Measurements from ENCODE around the gene SPC24.

Gene SPC24

DNA sequence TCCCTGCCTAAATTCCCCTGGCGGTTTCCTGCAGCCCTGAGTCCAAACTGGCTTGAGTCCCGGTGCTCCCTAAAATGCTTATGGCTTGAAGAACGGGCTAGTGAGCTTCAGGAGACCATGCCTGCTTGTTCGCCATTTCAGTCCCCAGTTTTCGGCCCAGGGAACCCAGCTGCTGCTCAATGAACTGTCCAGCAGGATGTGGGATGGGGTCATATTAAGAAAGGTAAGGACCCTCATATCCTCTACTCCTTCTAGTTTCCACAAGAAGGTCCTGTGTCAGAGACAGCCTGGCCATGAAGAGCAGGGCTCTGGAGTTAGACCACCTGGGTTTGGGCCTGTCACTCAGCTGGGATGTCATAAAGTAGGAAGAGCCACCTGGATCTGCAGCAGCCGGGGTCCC lies 17.0 kb upstream of the SPC24 start:
- DNase-seq (ENCODE audit: low read depth): no peak
- TF ChIP-seq, protein P1, sequence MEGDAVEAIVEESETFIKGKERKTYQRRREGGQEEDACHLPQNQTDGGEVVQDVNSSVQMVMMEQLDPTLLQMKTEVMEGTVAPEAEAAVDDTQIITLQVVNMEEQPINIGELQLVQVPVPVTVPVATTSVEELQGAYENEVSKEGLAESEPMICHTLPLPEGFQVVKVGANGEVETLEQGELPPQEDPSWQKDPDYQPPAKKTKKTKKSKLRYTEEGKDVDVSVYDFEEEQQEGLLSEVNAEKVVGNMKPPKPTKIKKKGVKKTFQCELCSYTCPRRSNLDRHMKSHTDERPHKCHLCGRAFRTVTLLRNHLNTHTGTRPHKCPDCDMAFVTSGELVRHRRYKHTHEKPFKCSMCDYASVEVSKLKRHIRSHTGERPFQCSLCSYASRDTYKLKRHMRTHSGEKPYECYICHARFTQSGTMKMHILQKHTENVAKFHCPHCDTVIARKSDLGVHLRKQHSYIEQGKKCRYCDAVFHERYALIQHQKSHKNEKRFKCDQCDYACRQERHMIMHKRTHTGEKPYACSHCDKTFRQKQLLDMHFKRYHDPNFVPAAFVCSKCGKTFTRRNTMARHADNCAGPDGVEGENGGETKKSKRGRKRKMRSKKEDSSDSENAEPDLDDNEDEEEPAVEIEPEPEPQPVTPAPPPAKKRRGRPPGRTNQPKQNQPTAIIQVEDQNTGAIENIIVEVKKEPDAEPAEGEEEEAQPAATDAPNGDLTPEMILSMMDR (IDR thresholded peaks at IDR 0.05; ENCODE audit: control insufficient read depth, extremely low read depth, insufficient read depth): no peak

DNA sequence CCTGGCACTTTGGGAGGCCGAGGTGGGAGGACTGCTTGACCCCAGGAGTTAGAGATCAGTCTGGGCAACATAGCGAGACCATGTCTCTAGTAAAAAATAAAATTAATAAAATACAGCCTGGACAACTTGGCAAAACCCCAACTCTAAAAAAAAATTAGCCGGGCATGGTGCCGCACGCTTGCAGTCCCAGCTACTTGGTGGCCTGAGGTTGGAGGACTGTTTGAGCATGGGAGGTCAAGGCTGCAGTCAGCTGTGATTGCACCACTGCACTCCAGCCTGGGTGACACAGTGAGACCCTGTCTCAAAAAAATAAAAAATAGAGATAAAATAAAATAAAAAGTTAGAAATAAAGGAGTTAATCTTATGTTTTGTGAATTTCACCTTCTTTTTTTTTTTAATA lies 15.6 kb upstream of the SPC24 start:
- TF ChIP-seq, protein P1 (IDR thresholded peaks at IDR 0.05; ENCODE audit: control insufficient read depth, extremely low read depth, insufficient read depth): no peak
- no peak overlapping the region for H3K4me3 ChIP-seq (ENCODE audit: low read depth, low read length)
- no peak for DNase-seq (ENCODE audit: low read depth)

More for the DNA sequence above, 17.0 kb upstream of the SPC24 start:
- H3K4me3 ChIP-seq (ENCODE audit: low read depth, low read length): no peak overlapping the region

DNA sequence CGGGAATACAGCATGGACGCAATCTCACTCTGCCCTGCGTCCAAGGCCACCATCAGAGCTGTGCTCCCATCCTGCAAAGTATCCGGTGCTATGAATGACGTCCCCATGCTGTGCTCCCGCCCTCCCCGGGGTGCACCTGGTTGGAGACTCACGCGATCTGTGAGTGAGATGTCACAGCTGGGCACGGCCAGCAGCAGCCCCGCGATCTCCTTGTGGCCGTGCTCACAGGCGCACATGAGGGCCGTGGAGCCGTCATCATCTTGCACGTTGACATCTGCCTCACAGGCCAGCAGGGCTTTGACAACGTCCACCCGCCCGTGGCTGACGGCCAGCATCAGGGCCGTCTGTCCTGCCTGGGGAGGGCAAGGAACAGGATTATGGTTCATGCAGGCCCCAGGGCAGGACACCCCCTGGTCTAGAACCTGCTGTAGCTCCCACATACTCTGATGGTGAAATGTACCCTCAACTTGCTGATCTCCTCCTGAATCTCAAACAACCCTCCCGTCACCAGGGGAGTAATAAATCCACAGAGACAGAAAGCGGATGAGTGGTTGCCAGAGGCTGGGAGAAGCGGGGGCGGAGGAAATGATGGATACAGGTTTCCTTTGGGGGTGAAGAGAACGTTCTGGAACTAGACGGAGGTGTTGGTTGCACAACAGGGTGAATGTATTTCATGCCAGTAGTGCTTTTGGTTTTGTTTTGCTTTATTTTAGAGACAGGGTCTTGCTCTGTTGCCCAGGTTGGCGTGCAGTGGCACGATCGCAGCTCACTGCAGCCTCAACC lies 14.5 kb upstream of the SPC24 start:
- TF ChIP-seq, protein P1 (IDR thresholded peaks at IDR 0.05; ENCODE audit: control insufficient read depth, extremely low read depth, insufficient read depth): no peak
- no peak overlapping the region for H3K4me3 ChIP-seq (ENCODE audit: low read depth, low read length)
- DNase-seq (ENCODE audit: low read depth): no peak

DNA sequence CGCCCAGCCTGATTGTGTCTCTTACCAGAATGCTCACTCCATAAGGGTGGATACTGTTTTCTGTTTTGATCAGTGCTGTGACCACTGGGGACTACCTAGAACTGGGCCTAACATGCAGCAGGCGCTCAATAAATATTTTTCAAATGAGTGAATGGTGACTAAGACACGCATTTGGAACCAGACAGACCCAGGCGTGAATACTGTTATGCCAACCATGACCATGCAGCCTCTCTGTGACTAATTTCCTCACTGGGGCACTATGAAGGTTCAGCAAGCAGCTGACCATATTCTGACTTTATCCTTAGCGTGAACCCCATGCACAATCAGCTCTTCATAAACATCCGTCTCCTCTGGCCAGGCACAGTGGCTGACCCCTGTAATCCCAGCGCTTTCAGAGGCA lies 13.0 kb upstream of the SPC24 start:
- TF ChIP-seq, protein P1 (IDR thresholded peaks at IDR 0.05; ENCODE audit: control insufficient read depth, extremely low read depth, insufficient read depth): no peak
- no peak overlapping the region for H3K4me3 ChIP-seq (ENCODE audit: low read depth, low read length)
- DNase-seq (ENCODE audit: low read depth): no peak

DNA sequence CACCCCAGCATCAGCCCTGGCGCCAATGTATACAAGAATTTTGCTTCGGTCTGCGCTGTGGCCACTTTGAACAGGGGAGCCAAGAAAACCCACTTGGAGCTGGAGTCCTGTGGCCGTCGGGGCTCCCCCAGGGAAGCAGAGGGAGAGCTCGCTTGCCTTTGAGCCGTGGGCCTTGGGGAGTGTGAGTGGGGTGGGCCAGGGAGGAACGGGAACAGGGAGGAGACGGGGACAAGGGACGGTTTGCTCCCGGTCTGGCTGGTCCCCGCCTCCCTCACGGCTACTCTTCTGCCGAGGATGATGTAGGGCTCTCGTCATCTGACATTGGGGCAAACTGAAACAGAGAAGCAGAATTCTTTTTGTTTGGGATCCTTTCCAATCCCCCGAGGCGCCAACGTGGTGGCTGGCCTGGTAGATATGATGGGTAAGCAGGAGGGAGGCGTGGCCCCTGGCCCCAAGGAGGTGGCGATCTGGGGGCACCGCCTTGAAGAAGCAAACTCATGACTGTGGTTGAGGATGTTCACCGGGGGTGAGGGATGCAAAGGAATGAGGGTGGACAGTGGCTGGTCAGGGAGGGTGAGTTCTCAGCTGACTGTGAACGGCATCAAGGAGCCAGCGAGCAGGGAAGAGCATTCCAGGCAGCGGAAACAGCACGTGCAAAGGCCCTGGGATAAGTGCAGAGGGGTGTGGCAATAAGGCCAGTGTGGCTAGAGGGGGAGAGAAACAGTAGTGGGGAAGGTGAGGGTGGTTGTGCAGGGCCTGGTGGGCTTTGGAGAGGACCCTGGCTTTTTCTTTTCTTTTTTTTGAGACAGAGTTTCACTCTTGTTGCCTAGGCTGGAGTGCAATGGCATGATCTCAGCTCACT lies 10.9 kb upstream of the SPC24 start:
- no peak for DNase-seq (ENCODE audit: low read depth)
- TF ChIP-seq, protein P1 (IDR thresholded peaks at IDR 0.05; ENCODE audit: control insufficient read depth, extremely low read depth, insufficient read depth): no peak
- no peak overlapping the region for H3K4me3 ChIP-seq (ENCODE audit: low read depth, low read length)

DNA sequence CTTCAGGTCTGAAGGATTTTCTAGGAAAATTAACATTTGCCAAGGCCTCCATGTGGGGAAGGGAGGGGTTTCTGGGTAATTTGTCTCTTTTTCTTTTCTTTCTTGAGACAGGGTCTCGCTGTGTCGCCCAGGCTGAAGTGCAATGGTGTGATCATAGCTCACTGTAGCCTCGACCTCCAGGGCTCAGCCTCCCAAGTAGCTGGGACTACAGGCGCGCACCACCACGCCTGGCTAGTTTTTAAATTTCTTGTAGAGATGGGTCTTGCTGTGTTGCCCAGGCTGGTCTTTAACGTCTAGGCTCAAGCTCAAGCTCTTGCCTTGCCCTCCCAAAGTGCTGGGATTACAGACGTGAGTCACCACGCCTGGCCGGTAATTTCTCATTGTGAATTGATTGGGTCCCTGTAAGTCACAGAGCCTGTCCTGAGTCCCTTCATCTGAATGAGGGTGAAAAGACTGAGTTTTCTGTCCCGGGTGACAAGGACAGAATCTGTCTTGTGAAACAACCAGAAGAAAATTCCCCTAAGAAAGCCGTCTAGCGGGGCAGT lies 10.0 kb upstream of the SPC24 start:
- TF ChIP-seq, protein P1 (IDR thresholded peaks at IDR 0.05; ENCODE audit: control insufficient read depth, extremely low read depth, insufficient read depth): no peak
- H3K4me3 ChIP-seq (ENCODE audit: low read depth, low read length): no peak overlapping the region
- DNase-seq (ENCODE audit: low read depth): no peak

Measured in LNCaP clone FGC (cell line).